Measurements from ENCODE around the gene TMEM167B.

DNA sequence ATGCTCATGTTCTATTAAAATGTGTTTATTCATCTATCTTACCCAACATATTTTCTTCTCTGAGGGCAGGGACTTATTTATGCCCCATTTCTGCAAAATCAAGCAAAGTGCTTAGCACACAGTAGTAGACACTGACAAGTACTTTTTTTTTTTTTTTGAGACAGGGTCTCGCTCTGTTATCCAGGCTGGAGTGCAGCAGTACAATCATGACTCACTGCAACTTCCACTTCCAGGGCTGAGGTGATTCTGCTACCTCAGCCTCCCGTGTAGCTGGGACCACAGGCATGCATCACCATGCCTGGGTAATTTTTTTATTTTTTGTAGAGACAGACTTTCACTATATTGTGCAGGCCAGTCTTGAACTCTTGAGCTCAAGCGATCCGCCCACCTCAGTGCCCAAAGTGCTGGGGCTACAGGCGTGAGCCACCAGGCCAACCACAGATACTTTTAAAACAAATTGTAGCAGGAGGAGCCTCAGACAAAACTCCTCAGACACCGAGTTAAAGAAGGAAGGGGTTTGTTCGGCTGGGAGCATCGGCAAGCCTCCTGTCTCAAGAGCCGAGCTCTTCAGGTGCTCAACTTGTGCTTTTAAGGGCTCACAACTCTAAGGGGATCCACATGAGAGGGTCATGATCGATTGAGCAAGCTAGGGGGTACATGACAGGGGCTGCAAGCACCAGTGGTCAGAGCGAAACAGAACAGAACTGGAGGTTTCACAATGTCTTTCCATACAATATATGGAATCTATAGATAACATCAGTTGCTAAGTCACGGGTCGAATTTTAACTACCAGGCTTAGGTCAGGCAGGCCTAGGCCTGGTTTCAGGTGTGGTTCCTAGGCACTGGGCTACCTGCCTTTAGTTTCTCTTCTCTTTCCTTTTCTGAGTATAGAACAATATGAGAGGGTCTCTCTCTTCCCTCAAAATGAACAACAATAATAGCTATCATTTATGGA is 5.7 kb upstream of the TMEM167B start:
- TF ChIP-seq POLR2A (IDR thresholded peaks at IDR 0.05; ENCODE audit: low read length) (no peak), GATA1 (IDR thresholded peaks at IDR 0.05; ENCODE audit: low read depth, low read length) (no peak)

Data from erythroblast (primary cell).